ENCODE measurements around the gene ERBB2. TPM values are rescaled to one million over a fixed set of nuclear protein-coding genes. Genes with fewer than 3 reads are reported as not detected.

ERBB2 gene
- total RNA-seq, 2 donors from 2014 or later = 110 to 133 TPM

- H3K27ac Mint-ChIP-seq = peak overlapping the region; percentile 44
- Histone ChIP-seq H3K4me3 (ENCODE audit: low read length) (no peak overlapping the region), H3K4me1 (ENCODE audit: control insufficient read depth, insufficient read depth, low read length) (no peaks in the 10 kb centered on the region), H3K36me3 (ENCODE audit: control insufficient read depth, insufficient read depth, low read length) (peaks cover 5% of the 10 kb centered on the region), H3K9me3 (ENCODE audit: control insufficient read depth, low read length) (no peaks in the 10 kb centered on the region), H3K27ac (ENCODE audit: low read depth, low read length) (no peak overlapping the region), H3K27me3 (ENCODE audit: control insufficient read depth, insufficient read depth, low read length, poor library complexity, severe bottlenecking) (no peaks in the 10 kb centered on the region), H3K9ac (ENCODE audit: extremely low read depth, low read length, poor library complexity, severe bottlenecking) (no peak overlapping the region)
- no peak for DNase-seq
- H3K36me3 Mint-ChIP-seq (ENCODE audit: low read depth) = peaks cover 42% of the 10 kb centered on the region
- TF ChIP-seq CTCF (conservative IDR thresholded peaks at IDR 0.05) = peak; percentile 55
- H3K27me3 Mint-ChIP-seq (ENCODE audit: insufficient read depth) = no peaks in the 10 kb centered on the region
- peaks cover 15% of the 10 kb centered on the region for H3K4me1 Mint-ChIP-seq
- no peaks in the 10 kb centered on the region for H3K9me3 Mint-ChIP-seq
- H3K4me3 Mint-ChIP-seq = no peak overlapping the region
- WGBS, 2 experiments (ENCODE audit: insufficient coverage in 1 of 2, insufficient read length in 1 of 2) = 88 to 89% methylated on average over 10 to 13 of the region's 13 CpGs
These were observed 21.3 kb upstream of the ERBB2 start for GRCh38 chr17:39678340-39679116.

- H3K4me3 ChIP-seq (ENCODE audit: low read length) = no peak overlapping the region
- Mint-ChIP-seq H3K4me3 (no peak overlapping the region), H3K36me3 (ENCODE audit: low read depth) (peaks cover 48% of the 10 kb centered on the region), H3K4me1 (peaks cover 21% of the 10 kb centered on the region), H3K9me3 (peaks cover 2% of the 10 kb centered on the region), H3K27me3 (ENCODE audit: insufficient read depth) (no peaks in the 10 kb centered on the region), H3K27ac (peak overlapping the region; percentile 35)
- H3K27me3 ChIP-seq (ENCODE audit: control insufficient read depth, insufficient read depth, low read length, poor library complexity, severe bottlenecking) = no peaks in the 10 kb centered on the region
- H3K27ac ChIP-seq (ENCODE audit: low read depth, low read length) = no peak overlapping the region
- no peaks in the 10 kb centered on the region for H3K4me1 ChIP-seq (ENCODE audit: control insufficient read depth, insufficient read depth, low read length)
- H3K36me3 ChIP-seq (ENCODE audit: control insufficient read depth, insufficient read depth, low read length) = peaks cover 5% of the 10 kb centered on the region
- no peaks in the 10 kb centered on the region for H3K9me3 ChIP-seq (ENCODE audit: control insufficient read depth, low read length)
- no peak for TF ChIP-seq CTCF (conservative IDR thresholded peaks at IDR 0.05)
- no peak for DNase-seq
- 85 to 100% methylated on average over 4 to 12 of the region's 12 CpGs for WGBS, 2 experiments (ENCODE audit: insufficient coverage in 1 of 2, insufficient read length in 1 of 2)
- no peak overlapping the region for H3K9ac ChIP-seq (ENCODE audit: extremely low read depth, low read length, poor library complexity, severe bottlenecking)
These were observed 20.2 kb upstream of the ERBB2 start for GRCh38 chr17:39679521-39680192.

GRCh38 chr17:39683295-39683939 lies 16.4 kb upstream of the ERBB2 start:
- 90 to 92% methylated on average over 4 to 9 of the region's 9 CpGs for WGBS, 2 experiments (ENCODE audit: insufficient coverage in 1 of 2, insufficient read length in 1 of 2)
- peaks cover 2% of the 10 kb centered on the region for H3K9me3 Mint-ChIP-seq
- H3K4me3 Mint-ChIP-seq = no peak overlapping the region
- no peak overlapping the region for H3K9ac ChIP-seq (ENCODE audit: extremely low read depth, low read length, poor library complexity, severe bottlenecking)
- no peaks in the 10 kb centered on the region for H3K9me3 ChIP-seq (ENCODE audit: control insufficient read depth, low read length)
- no peaks in the 10 kb centered on the region for H3K27me3 ChIP-seq (ENCODE audit: control insufficient read depth, insufficient read depth, low read length, poor library complexity, severe bottlenecking)
- no peak overlapping the region for H3K27ac Mint-ChIP-seq
- no peaks in the 10 kb centered on the region for H3K36me3 ChIP-seq (ENCODE audit: control insufficient read depth, insufficient read depth, low read length)
- H3K4me1 Mint-ChIP-seq = peaks cover 20% of the 10 kb centered on the region
- H3K36me3 Mint-ChIP-seq (ENCODE audit: low read depth) = peaks cover 45% of the 10 kb centered on the region
- no peak for TF ChIP-seq CTCF (conservative IDR thresholded peaks at IDR 0.05)
- H3K27ac ChIP-seq (ENCODE audit: low read depth, low read length) = no peak overlapping the region
- H3K4me1 ChIP-seq (ENCODE audit: control insufficient read depth, insufficient read depth, low read length) = peaks cover 3% of the 10 kb centered on the region
- no peak overlapping the region for H3K4me3 ChIP-seq (ENCODE audit: low read length)
- no peak for DNase-seq
- H3K27me3 Mint-ChIP-seq (ENCODE audit: insufficient read depth) = peaks cover 1% of the 10 kb centered on the region
